GM21529 (cell line): ENCODE measurements around the gene TEX38.

Experiments
- ATAC-seq: cut with Tn5 transposase; IDR thresholded peaks from one replicate; pipeline ENCODE4 v1.9.1; 2021; ENCODE audit not compliant: unreplicated experiment

Gene TEX38

GRCh38 chr1:46721204-46721603 is 49.5 kb downstream of the TEX38 start:
- ATAC-seq, result no peak

GRCh38 chr1:46721686-46722205 is 50.1 kb downstream of the TEX38 start:
- ATAC-seq, result no peak
